Measurements from ENCODE around the gene TREX2. TPM values are rescaled to one million over a fixed set of nuclear protein-coding genes. Genes with fewer than 3 reads are reported as not detected.

TREX2 gene
- total RNA-seq, 1 experiment from 2014 or later = 1.6 TPM

GRCh38 chrX:153456161-153456560, 10.3 kb upstream of the TREX2 start:
- DNase-seq (ENCODE audit: low read depth) = no peak

DNA sequence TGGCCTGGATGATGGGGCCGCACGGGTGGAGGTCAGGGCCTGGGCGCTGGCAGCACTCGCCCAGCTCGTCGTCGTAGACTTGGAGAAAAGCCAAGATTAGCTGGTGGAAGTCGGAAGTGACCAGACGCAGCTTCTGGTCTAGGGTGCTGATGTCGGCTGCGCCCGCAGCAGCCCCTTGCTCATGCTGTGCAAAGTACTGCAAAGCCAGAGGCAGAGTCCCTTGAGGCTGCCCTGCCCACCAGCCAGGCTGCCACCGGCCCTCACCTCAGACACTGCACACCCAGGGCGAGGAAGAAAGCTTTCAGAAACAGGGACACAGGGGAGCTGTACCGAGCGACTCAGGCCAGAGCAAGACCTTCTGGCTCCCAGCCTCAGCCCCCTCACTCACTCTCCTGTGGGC, 9.7 kb upstream of the TREX2 start:
- no peak for DNase-seq (ENCODE audit: low read depth)

GRCh38 chrX:153454901-153455550, 9.2 kb upstream of the TREX2 start:
- no peak for DNase-seq (ENCODE audit: low read depth)

DNA sequence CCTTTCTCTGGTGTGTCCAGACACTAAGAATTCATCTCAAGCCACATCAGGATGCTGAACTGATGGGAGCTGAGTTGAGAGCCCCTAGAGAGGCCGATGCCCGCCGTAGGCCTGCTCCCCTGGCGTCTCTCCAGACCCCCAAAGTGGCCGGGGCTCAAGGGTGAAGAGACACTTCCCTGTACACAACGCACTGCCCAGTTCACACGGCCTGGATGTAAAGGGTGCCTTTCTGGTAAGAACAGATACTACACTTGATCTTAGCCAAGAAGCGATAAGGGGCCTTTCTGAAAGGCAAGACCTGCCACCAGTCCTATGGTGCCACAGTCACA, 5.1 kb upstream of the TREX2 start:
- no peak for DNase-seq (ENCODE audit: low read depth)

DNA sequence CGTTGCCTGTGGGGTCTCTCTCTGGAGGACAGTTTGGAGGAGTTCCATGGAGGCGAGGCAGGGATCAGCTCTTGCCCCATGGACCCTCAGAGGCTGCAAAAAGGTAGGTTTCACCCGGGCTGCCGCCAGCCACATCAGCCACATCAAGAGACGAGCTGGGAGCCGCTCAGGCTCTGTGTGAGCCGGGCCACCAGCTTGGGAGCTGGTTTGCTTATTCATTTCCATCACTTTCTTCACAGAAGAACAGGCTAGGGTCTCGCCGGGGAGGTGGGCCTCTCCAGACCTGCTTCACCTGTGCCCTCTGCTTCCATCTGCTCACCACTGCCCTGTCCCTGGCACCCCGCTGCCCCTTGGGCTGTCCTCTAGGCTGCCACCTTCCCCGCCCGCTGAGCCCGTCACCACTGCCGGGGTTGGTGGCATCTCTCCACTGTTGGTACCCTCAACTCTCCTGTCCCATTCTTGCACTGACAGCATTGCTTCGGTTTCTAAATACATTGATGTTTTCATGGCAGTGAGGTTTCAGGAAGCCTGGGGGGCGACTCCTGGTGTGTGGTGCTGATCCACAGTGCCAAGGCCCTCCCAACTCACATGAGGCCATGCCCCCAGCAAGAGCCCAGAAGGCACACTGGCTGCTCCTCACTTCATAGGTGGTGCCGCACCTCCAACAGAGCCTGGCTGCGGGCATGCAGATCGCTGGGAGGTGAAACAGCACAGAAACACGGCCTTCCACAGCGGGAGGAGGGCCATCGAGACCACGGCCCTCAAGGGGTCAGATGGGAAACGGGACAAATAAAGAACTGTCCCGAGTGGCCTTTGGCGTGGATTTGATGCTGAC, 4.5 kb upstream of the TREX2 start:
- DNase-seq (ENCODE audit: low read depth) = no peak

DNA sequence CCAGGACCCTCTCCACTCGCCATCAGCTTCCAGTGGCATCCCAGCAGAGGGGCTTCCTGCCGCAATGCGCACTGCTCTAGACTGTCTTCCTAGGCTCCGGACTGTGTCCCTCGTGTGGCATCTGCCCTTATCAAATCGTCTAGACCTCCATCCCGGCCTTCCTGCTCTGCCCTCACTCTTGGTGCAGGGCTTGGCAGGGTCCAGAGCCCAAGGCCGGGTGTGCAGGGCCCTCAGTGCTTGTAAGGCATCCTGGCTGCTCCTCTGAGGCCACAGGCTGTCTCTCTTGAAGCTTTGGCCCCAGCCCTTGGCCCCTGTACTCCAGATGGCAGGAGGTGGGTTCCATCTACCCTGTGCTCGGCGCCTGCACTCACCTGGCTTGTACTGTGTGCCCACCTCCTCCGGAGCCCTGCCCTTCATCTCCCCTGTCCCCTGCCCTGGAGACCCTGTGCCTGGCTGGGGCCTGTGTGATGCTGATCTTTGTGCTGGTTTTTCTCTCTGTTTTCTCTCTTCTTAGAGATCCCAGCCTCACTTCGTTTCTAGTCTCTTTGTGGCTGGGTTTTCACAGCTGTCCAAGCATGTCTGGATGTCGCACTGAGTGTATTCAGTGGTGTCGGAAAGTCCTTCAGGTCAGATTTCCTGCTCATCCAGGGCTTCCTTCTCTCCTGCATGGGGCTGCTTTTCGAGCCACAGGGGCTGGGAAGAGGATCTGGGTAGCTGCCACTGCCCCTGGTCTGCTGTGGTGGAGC, 3.7 kb upstream of the TREX2 start:
- DNase-seq (ENCODE audit: low read depth) = no peak

GRCh38 chrX:153448556-153449367, 2.9 kb upstream of the TREX2 start:
- no peak for DNase-seq (ENCODE audit: low read depth)

GRCh38 chrX:153447581-153447960, 1.7 kb upstream of the TREX2 start:
- no peak for DNase-seq (ENCODE audit: low read depth)

- no peak for DNase-seq (ENCODE audit: low read depth)
Observed at GRCh38 chrX:153446950-153447580, 1.2 kb upstream of the TREX2 start.

DNA sequence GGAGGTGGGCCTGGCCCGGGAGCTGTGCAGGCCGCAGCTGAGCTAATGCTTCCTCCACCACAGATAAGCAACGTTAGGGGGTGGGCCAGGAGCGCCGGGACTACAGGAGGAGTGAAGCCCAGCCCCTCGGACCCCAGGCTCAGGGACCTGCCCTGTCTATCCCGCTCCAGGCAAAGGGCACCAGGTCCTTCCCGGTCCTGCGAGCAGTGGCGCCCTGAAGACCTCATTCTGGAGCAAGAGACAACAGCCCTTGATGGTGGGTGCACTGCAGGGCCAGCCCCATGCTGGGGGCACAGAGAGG, 730 bp upstream of the TREX2 start:
- no peak for DNase-seq (ENCODE audit: low read depth)

DNA sequence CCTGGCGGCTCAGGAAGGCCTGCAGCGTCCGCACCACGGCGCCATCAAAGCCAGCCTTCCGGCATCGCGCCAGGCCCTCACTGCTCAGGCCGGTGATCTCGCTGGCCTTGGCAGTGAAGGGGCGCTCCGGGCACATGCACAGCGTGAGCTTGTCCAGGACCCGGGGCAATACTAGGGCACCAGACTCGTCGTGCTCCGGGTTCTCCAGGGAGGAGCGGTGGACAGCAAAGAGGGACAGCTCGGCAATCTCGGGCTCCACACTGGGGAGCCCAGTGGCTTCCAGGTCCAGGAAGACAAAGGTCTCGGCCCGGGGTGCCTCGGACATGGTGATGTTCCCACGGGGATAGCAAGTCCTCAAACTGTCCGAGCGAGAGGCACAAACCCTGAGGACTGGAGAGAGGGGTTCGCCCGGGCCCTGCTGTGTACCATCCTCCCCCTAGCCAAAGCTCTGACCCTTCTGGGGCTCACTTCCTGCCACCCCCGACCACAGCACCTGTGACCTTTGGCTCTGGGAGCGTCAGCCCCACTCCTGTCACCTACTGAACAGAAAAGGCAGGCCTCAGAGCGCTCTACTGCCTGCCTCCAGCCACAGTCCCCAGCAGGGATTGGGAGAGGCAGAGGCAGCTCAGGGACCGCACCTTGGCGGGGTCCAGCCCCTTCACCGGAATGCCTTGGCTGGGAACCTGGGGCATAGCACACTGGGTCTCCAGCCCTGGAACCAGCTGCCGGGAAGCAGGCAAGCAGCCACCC, 575 bp downstream of the TREX2 start:
- no peak for DNase-seq (ENCODE audit: low read depth)

- no peak for DNase-seq (ENCODE audit: low read depth)
Observed at GRCh38 chrX:153444333-153445011, 1.4 kb downstream of the TREX2 start.

DNA sequence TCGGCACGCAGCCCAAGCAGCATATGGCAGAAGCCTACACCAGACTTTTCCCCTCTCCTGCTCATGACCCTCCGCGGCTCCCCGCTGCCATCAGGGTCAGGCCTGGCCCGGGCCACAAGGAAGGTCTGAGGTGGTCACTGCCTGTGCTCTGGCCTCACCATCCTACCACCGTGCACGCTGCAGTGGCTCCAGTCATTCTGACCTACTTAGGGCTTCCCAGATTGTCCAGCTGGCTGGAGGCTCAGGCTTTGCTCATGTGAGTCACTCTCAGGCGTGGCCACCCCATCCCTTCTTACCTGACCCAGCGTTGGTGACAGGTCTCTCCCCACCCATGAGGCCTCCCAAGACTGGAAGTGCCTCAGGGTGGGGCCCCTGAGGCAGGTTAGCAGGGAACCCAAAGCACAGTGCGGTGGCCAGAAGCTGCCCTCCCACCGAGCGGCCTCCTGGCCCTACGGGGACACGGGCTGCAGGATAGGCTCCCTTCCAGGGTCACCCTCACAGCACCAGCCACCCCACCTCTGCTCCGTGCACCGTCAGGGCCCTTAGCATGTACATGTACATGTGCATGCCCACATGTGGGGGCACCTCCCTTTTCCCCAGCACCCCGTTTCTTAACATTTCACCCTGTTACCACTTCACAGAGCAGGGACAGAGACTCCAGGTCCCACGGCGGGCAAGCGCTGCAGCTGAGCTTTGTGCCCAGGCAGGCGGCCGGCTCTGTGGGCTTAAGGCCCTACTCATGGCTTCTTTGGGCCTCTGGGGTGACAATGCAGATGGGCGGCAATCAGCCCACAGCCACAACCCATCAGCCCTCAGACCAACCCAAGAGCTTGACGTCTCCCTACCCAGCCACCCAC, 2.2 kb downstream of the TREX2 start:
- DNase-seq (ENCODE audit: low read depth) = peak; percentile 14

GRCh38 chrX:153442463-153442862, 3.4 kb downstream of the TREX2 start:
- no peak for DNase-seq (ENCODE audit: low read depth)

- no peak for DNase-seq (ENCODE audit: low read depth)
Observed at GRCh38 chrX:153441981-153442380, 3.9 kb downstream of the TREX2 start.

- DNase-seq (ENCODE audit: low read depth) = no peak
Observed at GRCh38 chrX:153441296-153441695, 4.6 kb downstream of the TREX2 start.

DNA sequence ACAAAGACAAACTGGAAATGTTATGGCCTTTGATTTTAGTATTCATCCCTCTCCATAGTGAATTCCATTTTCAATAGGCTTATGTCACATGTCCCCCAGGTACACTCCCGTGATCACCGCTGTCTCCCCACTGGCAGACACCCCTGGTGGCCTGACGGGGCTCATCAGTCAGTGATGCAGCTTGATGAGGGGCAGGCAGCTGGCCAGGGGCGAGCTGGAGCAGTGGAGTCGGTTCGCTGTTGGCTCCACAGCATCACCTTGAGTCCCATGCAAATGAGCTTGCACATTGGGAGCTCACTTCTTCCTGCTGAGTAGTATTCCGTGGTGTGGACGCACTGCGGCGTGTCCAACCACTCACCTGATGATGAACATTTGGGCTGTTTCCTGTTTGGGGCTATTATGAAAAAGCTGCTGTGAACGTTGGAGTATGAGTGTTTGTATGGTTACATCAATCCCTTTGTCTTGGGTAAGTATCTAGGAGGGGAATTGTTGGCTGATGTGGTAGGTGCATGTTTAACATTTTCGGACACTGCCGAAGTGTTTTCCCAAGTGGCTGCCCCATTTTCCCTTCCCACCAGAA, 5.2 kb downstream of the TREX2 start:
- no peak for DNase-seq (ENCODE audit: low read depth)

- DNase-seq (ENCODE audit: low read depth) = no peak
Observed at GRCh38 chrX:153439977-153440376, 5.9 kb downstream of the TREX2 start.

- DNase-seq (ENCODE audit: low read depth) = peak; percentile 37
Observed at GRCh38 chrX:153438532-153438931, 7.3 kb downstream of the TREX2 start.
